HUDEP-2 (cell line): ENCODE measurements around the gene COASY.
"Not testable (repeated sequence)": the region's sequence is repeated elsewhere in the genome, so short reads cannot be mapped to it uniquely, and the experiment has no call there.

Experiments
- DNase-seq, 76 experiments: peaks; one replicate each; lab custom pipeline; 2025; ENCODE audit not compliant: unreplicated experiment in 76 of 76; lab: John Stamatoyannopoulos, UW

The COASY gene

DNA sequence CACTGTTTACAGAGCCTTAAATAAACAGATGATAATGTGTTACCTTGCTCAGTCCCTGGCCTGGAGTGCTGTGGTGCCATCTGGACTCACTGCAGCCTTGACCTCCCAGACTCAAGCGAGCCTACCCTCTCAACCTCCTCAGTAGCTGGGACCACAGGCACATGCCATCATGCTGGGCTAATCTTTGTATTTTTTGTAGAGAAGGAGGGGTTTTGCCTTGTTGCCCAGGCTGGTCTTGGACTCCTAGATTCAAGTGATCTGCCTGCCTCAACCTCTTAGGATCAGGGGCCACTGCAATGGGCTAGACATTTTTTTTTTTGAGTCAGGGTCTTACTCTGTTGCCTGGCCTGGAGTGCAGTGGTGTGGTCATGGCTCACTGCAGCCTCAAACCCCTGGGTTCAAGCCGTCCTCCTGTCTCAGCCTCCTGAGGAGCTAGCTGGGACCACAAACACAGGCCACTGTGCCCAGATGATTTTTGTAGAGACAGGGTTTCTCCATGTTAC is 30.9 kb upstream of the COASY start:
- no peak for DNase-seq

DNA sequence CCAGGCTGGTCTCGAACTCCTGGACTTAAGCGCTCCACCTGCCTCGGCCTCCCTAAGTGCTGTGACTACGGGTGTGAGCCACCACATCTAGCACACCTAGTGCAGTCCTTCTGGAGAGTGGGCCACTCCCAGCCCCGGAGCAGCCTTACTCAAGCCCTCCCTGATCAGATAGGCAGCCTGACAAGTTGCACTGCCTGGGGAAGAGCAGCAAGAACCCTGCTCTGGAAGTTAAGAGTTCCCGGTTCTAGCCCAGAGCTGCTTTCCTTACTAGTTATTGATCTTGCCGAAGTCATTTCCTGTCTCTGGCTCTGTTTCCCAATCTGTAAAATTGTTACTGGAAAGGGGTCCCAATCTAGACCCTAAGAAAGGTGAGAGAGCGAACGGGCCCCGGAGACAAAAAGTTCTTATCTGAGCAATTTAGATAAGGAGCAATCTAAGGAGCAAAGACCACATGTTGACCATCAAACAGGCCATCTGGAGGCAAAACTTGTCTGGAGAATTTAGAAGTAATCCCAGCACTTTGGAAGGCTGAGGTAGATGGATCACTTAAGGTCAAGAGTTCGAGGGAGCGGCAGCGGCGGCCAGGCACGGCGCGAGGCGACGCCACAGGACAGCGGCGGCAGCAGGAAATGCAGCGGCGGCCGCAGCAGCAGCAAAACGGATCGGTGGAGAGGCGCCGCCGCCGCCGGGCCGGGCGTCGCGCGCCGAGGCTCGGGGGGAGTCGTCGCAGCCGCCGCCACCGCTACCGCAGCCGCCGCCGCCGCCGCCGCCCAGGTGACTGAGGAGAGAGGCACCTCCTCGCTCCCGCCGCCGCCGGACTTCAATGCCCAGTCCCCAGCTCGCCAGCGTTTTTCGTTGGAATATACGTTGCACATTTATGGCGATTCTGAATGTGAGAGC is 30.2 kb upstream of the COASY start:
- DNase-seq, result peak in 64 of 76 experiments; percentile 5 to 67 (median 44)

DNA sequence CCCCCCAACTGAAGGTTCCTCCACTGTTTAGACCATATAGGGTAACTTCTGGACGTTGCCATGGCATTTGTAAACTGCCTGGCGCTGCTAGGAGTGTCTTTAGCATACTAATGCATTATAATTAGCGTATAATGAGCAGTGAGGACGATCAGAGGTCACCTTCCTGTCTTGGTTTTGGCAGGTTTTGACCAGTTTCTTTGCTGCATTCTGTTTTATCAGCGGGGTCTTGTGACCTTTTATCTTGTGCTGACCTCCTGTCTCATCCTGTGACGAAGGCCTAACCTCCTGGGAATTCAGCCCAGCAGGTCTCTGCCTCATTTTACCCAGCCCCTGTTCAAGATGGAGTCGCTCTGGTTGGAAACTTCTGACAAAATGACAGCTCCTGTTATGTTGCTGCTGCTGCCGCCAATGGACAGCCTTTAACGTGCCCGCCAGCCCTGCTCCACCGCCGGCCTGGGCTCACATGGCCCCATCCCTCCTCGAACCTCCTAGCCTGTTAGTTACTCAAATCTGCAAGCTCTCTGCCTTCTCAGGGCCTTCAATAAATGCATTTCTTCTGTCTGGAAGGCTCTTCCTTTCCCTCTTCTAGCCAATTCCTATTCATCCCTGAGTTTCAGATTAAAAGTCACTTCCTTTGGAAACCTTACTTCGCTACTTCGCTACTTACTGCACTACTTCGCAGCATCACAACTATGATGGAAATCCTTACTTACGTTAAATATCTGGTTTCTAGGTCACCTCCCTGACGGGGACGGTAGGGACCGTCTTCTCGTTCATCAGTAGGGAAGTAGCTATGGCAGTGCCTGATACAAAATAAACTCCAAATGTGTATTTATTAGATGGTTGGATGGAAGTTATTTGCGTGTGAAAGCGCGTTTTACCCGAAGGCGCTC is 26.5 kb upstream of the COASY start:
- peak in 1 of 76 experiments; percentile 6 for DNase-seq

DNA sequence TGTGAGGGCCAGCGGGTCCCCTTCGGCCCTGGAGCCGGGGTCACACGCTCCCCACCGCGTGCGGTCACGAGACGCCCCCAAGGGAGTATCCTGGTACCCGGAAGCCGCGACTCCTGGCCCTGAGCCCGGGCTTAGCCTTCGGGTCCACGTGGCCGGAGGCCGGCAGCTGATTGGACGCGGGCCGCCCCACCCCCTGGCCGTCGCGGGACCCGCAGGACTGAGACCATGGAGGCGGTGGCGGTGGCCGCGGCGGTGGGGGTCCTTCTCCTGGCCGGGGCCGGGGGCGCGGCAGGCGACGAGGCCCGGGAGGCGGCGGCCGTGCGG is 25.9 kb upstream of the COASY start, which contains the start of gene NAGLU:
Gene NAGLU (plus strand): TSS at position 194 of the 324 bp plus-strand sequence. CDS start 32 bp downstream, at position 226.
- DNase-seq, result peak in 74 of 76 experiments; percentile 58 to 97 (median 91)

DNA sequence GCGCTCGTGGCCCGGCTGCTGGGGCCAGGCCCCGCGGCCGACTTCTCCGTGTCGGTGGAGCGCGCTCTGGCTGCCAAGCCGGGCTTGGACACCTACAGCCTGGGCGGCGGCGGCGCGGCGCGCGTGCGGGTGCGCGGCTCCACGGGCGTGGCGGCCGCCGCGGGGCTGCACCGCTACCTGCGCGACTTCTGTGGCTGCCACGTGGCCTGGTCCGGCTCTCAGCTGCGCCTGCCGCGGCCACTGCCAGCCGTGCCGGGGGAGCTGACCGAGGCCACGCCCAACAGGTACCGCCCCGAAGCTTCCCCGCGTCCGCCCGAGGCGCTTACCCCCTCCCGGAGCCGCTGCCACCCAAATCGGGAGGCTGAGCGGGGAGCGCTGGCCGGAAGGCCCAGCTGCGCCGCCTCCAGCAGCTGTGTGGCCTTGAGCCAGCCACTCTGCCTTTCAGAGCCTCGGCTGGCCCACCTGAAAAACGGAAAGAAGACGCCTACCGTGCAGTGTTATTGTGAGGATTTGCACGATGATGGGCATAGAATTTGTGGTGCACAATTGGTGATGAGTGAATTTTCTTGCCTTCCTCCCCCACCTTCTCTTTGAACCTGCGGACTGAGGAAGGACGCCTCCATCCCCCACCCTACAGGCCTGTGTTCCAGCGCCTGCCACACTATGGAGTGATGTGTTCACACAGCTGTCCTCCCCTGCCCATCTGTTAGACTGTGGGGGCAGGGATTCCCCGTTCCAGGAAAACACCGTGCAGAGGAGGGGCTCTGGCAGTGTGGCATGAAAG is 25.4 kb upstream of the COASY start:
- DNase-seq, result peak in 73 of 76 experiments; percentile 34 to 91 (median 77)

DNA sequence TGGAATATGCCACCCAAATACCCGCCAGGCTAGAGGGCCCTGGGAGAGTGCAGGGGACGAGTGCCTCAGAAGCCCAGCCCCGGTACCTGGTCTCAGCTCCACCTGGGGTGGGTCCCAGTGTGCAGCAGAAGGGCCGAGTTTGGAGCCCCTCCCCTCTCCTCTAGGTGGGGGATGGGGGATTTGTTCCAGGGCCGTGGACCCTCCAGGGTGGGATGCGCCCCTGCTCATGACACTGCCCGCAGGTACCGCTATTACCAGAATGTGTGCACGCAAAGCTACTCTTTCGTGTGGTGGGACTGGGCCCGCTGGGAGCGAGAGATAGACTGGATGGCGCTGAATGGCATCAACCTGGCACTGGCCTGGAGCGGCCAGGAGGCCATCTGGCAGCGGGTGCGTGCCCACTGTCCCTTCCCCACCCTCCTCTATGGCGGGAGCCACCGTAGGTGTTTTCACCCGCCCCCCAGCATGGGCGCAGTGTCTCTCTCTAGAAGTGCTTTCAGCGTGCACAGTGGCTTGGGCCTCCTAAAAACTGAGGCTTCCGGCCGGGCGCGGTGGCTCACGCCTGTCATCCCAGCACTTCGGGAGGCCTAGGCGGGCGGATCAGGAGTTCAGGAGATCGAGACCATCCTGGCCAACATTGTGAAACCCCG is 24.7 kb upstream of the COASY start:
- no peak for DNase-seq

DNA sequence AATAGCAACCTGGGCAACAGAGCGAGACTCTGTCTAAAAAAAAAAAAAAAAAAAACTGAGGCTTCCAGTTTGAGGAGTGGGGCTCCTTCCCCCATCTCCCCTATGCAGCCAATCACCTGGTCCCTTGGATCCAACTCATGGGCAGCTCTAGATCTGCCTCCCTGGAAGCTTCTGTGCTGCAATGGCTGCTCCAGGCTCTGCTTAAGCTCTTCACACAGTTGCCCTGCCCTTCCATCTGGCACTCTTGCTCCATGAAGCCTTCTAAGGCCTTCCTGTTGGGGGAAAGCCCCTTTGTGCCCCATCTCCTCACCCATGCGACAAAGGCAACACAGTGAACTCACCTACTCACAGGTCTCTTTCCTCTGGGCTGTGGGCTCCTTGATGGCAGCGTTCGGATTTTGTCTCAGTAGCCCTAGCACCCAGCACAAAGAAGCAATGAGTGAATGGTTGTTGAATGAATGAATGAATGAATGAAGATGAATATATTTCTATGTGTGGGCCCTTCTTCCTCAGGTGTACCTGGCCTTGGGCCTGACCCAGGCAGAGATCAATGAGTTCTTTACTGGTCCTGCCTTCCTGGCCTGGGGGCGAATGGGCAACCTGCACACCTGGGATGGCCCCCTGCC is 24.0 kb upstream of the COASY start:
- DNase-seq, result no peak

DNA sequence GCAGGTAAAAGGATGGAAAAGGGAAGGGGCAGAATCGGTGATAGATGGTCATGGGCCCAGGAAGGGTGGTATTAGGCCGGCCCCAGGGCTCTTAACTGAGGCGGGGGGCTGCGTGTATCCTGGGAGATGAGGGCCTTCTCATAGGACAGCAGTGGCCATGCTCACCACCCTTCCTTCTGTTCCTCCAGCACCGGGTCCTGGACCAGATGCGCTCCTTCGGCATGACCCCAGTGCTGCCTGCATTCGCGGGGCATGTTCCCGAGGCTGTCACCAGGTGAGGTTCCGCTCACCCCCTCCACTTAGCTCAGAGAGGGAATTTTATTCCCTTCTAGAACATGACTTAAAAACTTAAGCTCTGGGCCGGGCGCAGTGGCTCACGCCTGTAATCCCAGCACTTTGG is 23.5 kb upstream of the COASY start:
- DNase-seq, result no peak

DNA sequence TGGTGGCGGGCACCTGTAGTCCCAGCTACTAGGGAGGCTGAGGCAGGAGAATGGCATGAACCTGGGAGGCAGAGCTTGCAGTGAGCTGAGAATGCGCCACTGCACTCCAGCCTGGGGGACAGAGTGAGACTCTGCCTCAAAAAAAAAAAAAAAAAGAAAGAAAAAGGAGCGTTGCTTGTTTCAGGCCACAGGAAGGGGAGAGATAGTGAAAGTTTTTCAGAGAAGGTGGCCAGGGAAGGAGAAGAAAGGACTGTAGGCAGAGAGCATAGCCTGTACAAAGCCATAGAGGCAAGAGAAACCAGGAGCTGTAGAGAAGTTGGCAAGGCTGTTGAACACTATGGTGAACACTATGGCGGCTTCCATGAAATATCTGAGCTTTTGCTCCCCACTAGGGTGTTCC is 21.4 kb upstream of the COASY start:
- not testable (repeated sequence) for DNase-seq

DNA sequence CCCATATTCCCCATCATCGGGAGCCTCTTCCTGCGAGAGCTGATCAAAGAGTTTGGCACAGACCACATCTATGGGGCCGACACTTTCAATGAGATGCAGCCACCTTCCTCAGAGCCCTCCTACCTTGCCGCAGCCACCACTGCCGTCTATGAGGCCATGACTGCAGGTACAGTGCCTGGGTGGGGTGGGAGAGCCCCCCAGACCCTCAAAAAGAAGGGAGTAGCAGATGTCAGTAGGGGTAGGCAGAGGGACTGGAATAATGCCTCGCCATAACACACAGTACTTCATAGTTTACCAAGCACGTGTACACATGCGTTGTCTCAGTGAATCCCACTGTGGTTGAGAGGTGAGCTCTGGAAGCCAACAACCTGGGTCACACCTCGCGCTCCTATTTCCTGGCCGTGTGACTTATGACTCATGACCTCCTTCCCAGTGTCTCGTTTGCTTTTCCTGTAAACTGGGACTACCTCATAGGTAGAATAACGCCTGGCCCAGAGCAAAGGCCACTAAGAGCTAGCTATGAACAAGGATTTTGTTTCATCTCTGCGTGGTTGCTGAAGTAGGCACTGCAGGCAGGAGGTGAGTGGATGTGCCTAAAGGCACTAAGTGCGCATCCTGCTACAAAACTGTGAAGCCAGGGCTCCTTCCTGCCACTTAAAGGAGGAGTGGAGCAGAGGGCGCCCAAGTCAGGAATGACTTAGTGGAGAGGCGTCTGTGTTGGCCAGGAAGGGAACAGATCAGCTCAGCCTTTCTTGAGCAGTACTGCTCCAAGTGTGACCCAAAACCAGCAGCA is 20.7 kb upstream of the COASY start:
- no peak for DNase-seq

DNA sequence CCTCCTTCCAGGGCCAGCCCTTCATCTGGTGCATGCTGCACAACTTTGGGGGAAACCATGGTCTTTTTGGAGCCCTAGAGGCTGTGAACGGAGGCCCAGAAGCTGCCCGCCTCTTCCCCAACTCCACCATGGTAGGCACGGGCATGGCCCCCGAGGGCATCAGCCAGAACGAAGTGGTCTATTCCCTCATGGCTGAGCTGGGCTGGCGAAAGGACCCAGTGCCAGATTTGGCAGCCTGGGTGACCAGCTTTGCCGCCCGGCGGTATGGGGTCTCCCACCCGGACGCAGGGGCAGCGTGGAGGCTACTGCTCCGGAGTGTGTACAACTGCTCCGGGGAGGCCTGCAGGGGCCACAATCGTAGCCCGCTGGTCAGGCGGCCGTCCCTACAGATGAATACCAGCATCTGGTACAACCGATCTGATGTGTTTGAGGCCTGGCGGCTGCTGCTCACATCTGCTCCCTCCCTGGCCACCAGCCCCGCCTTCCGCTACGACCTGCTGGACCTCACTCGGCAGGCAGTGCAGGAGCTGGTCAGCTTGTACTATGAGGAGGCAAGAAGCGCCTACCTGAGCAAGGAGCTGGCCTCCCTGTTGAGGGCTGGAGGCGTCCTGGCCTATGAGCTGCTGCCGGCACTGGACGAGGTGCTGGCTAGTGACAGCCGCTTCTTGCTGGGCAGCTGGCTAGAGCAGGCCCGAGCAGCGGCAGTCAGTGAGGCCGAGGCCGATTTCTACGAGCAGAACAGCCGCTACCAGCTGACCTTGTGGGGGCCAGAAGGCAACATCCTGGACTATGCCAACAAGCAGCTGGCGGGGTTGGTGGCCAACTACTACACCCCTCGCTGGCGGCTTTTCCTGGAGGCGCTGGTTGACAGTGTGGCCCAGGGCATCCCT is 18.5 kb upstream of the COASY start:
- DNase-seq, result no peak

DNA sequence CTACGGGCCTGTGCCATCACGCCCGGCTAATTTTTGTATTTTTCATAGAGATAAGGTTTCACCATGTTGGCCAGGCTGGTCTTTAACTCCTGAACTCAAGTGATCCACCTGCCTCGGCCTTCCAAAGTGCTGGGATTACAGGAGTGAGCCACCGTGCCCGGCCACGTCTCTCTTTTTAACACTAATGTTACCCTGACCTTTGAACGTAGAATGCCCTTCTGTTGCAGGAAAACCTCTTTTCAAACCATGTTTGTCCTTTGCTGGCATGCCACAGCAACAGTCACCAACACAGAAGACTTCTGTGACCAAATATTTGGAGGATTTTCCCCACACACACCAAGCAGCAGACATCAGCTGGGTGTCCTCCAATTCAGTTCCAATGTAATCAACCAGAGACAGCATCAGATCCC is 17.1 kb upstream of the COASY start:
- DNase-seq, result no peak

DNA sequence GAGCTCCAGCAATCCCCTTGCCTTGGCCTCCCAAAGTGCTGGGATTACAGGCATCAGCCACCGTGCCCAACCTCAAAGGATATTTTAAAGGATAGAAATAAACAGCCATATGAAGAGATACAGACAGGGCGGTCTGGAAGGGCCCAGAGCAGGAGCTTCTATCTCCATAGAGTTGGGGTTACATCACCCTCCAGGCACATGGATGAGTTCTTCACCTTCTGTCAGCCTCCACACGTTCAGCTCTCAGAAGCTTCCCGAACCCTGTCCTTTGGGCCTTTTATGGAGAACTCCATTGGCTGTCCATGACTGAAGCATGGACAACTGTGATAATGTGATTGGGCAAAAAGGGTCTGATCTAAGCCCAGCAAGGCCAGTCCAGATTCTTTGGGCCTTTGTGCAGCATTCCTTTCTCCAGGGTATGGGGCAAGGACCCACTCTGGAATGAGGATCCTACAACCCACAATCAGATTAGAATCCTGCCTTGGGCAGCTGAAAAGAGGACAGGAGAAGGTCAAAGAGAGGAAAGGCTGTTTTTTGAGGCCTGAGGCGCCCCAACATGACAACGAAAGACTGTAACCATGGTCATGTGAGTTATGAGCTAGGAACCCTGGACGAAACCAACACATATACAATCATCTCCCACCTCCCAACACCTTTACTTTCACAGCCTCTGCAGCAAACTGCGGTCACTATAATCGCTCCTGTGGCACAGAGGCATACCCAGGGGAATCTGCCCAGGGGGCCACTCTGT is 16.0 kb upstream of the COASY start:
- not testable (repeated sequence) for DNase-seq

DNA sequence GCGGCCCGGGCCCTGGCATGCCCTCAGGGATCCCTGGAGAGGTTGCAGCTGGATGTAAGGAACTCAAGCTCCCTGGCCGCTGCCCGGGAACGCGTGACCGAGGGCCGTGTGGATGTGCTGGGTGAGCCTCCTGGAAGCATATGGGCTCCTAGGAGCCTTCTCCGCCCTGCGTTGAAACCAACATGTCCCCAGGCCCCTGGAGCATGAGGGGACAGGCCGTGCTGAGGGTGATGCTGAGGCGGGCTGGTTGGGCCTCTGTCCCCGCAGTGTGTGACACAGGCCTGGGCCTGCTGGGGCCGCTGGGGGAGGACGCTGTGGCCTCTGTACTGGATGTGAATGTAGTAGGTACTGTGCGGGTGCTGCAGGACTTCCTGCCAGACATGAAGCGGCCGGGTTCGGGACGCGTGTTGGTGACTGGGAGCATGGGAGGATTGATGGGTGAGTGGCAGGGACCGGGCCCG is 14.9 kb upstream of the COASY start:
- DNase-seq, result no peak

DNA sequence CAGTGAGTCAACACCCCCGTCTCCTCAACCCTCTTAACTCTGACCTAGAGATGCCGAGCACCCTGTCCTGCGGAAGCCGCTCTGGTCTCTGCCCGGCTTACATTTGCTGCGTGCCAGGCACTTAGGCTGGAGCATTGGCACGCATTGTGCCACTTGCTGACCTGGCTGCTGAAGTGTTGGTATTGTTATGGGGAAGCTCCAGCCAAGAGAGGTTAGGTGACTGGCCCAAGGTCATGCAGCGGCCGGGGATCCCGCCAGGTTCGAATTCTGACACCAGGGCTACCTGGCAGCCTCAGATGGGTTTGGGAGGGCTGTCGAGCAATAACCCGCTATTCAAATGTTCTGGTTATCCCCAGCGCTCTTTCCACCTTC is 14.3 kb upstream of the COASY start:
- DNase-seq, result no peak

DNA sequence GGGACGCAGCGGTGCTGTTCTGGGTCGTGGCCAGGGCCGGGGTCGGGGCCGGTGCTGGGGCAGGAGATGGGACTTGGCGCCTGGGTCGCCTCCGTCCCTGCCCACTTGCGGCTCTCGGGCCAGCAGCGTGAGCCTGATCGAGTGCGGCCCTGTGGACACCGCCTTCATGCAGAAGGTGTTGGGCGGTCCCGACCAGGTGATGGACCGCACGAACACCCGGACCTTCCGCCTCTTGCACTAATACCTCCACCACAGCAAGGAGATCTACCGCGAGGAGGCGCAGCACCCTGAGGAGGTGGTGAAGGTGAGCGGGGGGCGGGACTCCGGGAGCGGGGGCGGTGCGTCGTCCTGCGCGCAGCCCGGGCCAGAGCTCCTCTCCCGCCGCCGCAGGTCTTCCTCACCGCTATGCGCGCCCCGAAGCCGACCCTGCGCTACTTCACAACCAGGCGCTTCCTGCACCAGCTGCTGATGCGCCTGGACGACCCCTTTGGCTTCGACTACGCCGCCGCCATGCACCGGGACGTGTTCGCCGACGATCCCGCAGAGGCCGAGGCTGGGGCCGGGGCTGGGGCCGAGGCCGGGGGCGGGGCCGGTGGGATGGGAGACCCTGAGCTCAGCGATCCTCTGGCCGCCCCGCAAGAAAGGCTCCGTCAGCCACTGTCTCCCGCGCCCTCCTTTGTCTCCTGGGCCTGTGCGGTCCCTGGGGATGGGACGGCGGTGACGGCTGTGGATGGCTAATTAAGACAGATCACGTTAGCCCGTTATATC is 13.7 kb upstream of the COASY start:
- peak in 6 of 76 experiments; percentile 11 to 41 (median 23) for DNase-seq
